Measurements from ENCODE around the gene STAP1.
"Not testable (repeated sequence)": the region's sequence is repeated elsewhere in the genome, so short reads cannot be mapped to it uniquely, and the experiment has no call there.

Gene STAP1, protein sequence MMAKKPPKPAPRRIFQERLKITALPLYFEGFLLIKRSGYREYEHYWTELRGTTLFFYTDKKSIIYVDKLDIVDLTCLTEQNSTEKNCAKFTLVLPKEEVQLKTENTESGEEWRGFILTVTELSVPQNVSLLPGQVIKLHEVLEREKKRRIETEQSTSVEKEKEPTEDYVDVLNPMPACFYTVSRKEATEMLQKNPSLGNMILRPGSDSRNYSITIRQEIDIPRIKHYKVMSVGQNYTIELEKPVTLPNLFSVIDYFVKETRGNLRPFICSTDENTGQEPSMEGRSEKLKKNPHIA

GRCh38 chr4:67558493-67558892 is at the start of gene STAP1:
Gene STAP1, plus strand, starts transcription at chr4:67558727. Its CDS starts 83 bp downstream, at chr4:67558810.
- no peak for DNase-seq

- DNase-seq: no peak
Measured at GRCh38 chr4:67512501-67512900, 46.0 kb upstream of the STAP1 start.

GRCh38 chr4:67520141-67520540 is 38.4 kb upstream of the STAP1 start:
- DNase-seq: no peak

DNA sequence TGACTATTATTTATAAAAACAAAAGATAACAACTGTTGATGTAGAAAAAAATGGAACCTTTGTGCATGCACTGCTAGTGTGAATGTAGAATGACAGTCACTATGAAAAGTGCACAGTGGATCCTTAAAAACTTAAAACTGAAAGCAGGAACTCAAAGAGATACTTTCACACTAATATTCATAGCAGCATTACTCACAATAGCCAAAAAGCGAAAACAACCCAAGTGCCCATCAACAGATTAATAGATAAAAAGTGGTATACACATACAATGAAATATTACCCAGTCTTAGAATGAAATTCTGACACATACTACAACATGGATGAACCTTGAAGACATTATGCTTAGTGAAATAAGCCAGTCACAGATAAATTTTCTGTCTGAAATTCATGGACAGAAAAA is 37.0 kb upstream of the STAP1 start:
- no peak for DNase-seq

DNA sequence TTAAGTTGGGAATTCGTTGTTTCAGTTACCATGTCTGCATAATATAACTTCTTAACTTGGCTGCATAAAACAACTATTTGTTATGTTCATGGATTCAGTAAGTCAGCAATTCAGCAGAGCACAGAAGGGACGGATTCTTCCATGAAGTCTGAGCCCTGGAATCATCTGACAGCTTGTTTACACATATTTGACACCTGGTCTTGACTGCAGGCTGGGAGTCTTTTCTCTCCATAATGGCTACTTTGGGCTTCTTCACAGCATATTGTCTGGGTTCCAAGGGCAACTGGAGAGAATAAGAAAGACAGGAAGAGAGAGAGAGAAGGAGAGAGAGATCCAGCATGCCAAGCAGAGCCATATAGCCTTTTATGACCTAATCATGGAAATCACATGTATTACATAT is 36.3 kb upstream of the STAP1 start:
- DNase-seq: no peak

- no peak for DNase-seq
Measured at GRCh38 chr4:67522851-67523671, 35.5 kb upstream of the STAP1 start.

GRCh38 chr4:67524140-67524539 is 34.4 kb upstream of the STAP1 start:
- DNase-seq: not testable (repeated sequence)

GRCh38 chr4:67531379-67531962 is 27.1 kb upstream of the STAP1 start:
- DNase-seq: no peak

GRCh38 chr4:67532397-67532796 is 26.1 kb upstream of the STAP1 start:
- not testable (repeated sequence) for DNase-seq

DNA sequence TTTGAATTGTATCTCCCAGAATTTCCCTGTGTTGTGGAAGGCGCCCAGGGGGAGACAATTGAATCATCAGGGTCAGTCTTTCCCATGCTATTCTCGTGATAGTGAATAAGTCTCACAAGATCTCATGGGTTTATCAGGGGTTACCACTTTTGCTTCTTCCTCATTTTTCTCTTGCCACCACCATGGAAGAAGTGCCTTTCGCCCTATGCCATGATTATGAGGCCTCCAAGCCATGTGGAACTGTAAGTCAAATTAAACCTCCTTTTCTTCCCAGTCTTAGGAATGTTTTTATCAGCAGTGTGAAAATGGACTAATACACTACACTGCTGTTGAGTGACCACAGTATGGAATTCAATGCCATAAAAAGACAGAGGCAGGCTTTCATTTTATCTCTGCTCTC is 25.4 kb upstream of the STAP1 start:
- no peak for DNase-seq

DNA sequence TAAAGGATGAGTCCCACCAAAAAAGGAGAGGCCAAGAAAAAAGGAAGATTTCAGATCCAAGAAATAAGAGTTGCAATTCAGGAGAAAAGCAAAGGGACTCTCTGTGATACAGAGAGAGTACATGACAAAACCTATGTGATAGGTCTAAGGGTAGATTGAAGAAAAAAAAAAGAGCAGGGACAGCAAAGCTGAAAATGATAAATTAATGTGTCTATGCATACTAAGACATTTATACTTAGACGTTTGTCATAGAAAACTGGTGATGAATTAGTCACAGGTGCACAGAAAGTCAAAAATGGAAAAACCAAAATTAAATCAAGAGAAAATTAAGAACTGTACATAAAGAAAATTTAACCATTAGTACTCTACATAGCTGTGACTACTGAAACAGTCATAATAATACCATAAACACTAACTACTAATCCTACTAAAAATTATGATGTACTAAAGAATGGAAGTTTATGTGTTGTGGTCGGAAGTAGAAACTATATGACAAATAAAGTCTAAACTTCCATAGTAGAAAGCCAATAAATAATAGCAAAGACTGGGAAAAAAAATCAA is 23.2 kb upstream of the STAP1 start:
- DNase-seq: no peak

- DNase-seq: no peak
Measured at GRCh38 chr4:67539830-67540229, 18.7 kb upstream of the STAP1 start.

GRCh38 chr4:67542076-67542475 is 16.5 kb upstream of the STAP1 start:
- no peak for DNase-seq

- peak; percentile 97 for DNase-seq
Measured at GRCh38 chr4:67545199-67546003, 13.1 kb upstream of the STAP1 start, which contains the start of gene CENPC. Gene CENPC, minus strand, starts transcription at chr4:67545503. Its CDS starts 148 bp downstream, at chr4:67545355.

DNA sequence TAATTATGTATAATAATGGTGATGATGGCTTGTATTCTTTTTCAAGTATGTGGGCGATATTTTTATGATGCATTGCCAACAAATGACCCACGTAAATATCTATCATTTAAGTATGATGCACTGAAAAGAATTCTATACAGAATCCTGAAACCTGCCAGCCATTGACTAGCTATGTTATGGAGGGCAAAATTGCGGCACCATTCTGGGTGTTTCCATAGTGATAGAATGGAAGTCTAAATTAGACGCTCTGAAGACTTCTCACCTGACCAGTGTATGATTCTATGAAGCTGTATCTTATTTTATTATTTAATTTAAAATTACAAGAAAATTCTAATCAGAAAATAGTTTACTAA is 12.5 kb upstream of the STAP1 start:
- no peak for DNase-seq

- DNase-seq: no peak
Measured at GRCh38 chr4:67546971-67547370, 11.6 kb upstream of the STAP1 start.

DNA sequence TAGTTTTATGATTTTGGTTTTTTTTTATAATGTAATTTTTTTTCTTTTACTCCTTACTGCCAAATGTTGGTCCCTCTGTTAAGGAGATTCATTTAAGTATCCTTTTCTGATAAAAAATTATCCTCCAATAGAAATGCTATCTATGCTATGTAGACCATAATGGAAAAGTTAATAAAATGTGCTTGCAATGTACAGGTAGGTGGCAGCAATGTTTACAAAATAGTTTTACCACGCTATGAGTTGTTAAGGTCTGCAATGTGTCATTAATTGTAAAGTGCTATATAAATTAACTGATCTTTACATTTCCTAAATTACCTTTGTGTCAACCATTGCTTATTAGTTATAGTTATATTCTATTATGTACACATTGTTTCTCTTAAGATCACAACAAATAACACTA is 9.4 kb upstream of the STAP1 start:
- DNase-seq: no peak

GRCh38 chr4:67550451-67550850 is 8.1 kb upstream of the STAP1 start:
- no peak for DNase-seq

GRCh38 chr4:67550857-67551256 is 7.7 kb upstream of the STAP1 start:
- DNase-seq: no peak

GRCh38 chr4:67552146-67552792 is 6.3 kb upstream of the STAP1 start:
- not testable (repeated sequence) for DNase-seq

GRCh38 chr4:67554096-67554495 is 4.4 kb upstream of the STAP1 start:
- no peak for DNase-seq

DNA sequence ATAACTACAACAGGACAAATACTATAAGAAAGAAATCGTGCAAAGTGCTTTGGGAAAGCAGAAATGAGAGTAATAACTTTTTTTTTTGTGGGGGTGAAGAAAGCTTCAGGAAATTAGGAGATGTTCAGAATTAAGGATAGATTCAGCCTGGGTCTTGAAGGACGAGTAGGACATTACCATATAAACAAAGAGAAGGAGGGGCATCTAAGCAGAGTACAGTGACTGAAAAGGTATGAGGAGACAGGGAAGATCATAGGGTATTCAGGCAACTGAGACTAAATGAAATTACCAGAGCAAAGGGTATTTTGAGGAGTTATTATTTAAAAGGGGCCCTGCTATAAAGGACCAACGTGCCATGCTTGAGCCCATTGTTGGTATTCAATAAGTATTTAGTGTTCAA is 3.1 kb upstream of the STAP1 start:
- no peak for DNase-seq
